Body of pancreas (tissue), 4 donors: ENCODE results near the gene MAST4.

ENCODE experiments used
- CTCF ChIP-seq, 7 experiments: fragments of 450-650 bp in 4 of 7; fragments of 200-600 bp in 3 of 7; sonication (generic) in 3 of 7; IDR thresholded peaks; one replicate each; pipeline ENCODE4 v1.5.1; 2016 to 2019; ENCODE audit warnings: antibody characterized with exemption in 7 of 7
- POLR2A ChIP-seq, 3 donors: fragments of 450-650 bp; IDR thresholded peaks; one replicate each; pipeline ENCODE4 v1.6.1; 2016; ENCODE audit warnings: antibody characterized with exemption in 3 of 3, mild to moderate bottlenecking in 2 of 3

- TF ChIP-seq POLR2A (IDR thresholded peaks at IDR 0.05) (no peak), CTCF (IDR thresholded peaks at IDR 0.05) (no peak)
These were observed 570.5 kb downstream of the MAST4 start for GRCh38 chr5:67166460-67167285.
